ENCODE measurements around the gene PDE3B.
"Not testable (repeated sequence)": the region's sequence is repeated elsewhere in the genome, so short reads cannot be mapped to it uniquely, and the experiment has no call there.

Gene PDE3B

GRCh38 chr11:14645985-14646900 is 2.6 kb downstream of the PDE3B start:
- H3K27ac Mint-ChIP-seq, result no peak overlapping the region
- peaks cover 1% of the 10 kb centered on the region for H3K27me3 Mint-ChIP-seq
- peaks cover 18% of the 10 kb centered on the region for H3K4me1 Mint-ChIP-seq (ENCODE audit: low read depth)
- intact Hi-C loops (cut with micrococcal nuclease), result loop anchor here (2.0 kb wide), 1 partner anchor 109 kb away; no protein-coding TSS in a partner anchor
- H3K9me3 Mint-ChIP-seq, result no peaks in the 10 kb centered on the region
- H3K4me3 Mint-ChIP-seq, result no peak overlapping the region
- H3K36me3 Mint-ChIP-seq (ENCODE audit: low read depth), result peaks cover 10% of the 10 kb centered on the region

- Mint-ChIP-seq H3K4me1 (ENCODE audit: low read depth) (peaks cover 13% of the 10 kb centered on the region), H3K27me3 (no peaks in the 10 kb centered on the region), H3K4me3 (no peak overlapping the region), H3K27ac (no peak overlapping the region), H3K36me3 (ENCODE audit: low read depth) (no peaks in the 10 kb centered on the region), H3K9me3 (no peaks in the 10 kb centered on the region)
- intact Hi-C loops (cut with micrococcal nuclease), result no loop called here
Observed at GRCh38 chr11:14650064-14650463, 6.5 kb downstream of the PDE3B start.

DNA sequence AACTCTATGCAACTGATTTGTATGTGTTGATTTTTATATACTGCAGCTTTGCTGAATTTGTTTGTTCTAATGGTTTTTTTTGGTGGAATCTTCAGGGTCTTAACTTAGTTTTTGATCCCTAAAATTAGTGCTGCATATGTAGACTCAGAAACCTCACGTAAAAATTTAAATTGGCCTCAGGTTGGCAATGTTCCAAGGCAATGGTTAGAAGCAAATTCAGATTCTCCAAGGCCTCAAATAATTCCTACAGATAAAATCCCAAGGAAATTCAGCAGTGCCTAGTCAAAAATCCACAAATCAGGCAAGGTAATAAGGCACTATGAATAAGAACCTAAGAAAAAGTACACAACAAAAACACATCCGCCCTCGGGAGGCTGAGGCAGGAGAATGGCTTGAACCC is 9.5 kb downstream of the PDE3B start:
- Mint-ChIP-seq H3K4me3 (no peak overlapping the region), H3K27ac (no peak overlapping the region), H3K36me3 (ENCODE audit: low read depth) (no peaks in the 10 kb centered on the region), H3K4me1 (ENCODE audit: low read depth) (no peaks in the 10 kb centered on the region), H3K27me3 (no peaks in the 10 kb centered on the region), H3K9me3 (no peaks in the 10 kb centered on the region)
- intact Hi-C loops (cut with micrococcal nuclease), result no loop called here

DNA sequence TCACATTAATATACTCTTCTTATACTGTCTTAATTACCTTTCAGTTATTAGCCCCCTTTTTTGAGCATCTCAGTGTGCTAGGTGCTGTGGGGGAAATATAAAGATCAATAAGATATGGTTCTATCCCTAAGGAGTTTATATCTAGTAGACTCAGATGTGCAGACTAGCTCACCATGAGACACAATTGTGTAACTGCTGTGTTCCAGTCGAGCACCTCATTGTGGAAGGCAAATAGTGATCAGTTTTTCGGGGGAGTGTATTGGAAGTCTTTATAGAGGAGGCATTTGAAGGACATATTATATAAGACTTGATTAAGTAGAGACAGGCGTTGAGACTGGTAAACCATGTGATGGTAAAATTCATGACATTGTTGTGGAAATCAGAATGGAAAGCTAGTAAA is 11.8 kb downstream of the PDE3B start:
- intact Hi-C loops (cut with micrococcal nuclease), result no loop called here

DNA sequence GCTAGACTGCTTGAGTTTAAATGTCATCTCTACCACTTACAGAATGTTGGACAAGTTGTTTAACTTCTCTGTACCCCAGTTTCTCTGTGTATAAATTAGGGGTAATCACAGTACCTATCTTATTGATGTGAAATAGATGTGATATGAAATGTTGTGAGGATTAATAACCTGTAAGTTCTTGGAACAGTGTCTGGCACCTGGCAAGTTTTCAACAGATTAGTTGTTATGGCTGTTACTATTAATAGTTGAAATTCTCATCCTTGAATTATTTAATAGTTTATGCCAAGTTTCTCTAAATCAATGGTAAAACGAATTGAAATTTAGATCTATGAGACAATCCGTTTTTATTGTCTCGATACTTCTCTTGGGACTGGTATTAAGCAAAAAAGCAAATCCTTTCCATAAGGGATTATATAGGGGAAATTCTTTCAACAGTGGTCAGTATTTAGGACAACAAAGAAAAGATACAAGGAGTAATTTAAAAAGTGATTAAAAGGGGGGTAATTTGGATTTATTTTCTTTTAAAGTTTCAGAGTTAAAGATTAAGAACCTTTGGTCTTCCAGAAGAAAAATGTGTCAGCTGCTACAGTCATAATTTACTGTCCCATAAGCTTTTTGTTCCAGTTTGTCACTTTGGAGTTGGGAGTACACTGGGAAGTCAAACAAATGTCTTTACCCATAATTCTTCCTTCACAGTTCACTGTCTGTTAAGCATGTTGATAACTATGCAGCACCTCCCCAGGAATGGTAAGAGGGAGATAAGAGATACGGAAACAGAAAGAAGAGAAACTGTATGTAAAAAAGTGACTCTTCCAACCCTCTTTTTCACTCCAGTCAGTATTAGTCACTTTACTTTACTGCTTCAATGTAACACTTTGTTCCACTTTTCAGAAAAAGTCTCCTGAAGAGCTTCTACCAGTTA is 13.2 kb downstream of the PDE3B start:
- intact Hi-C loops (cut with micrococcal nuclease), result no loop called here
- Mint-ChIP-seq H3K9me3 (no peaks in the 10 kb centered on the region), H3K4me3 (no peak overlapping the region), H3K27ac (no peak overlapping the region), H3K36me3 (ENCODE audit: low read depth) (peaks cover 11% of the 10 kb centered on the region), H3K4me1 (ENCODE audit: low read depth) (no peaks in the 10 kb centered on the region), H3K27me3 (no peaks in the 10 kb centered on the region)

More for the DNA sequence above, 11.8 kb downstream of the PDE3B start:
- H3K27ac Mint-ChIP-seq, result no peak overlapping the region
- H3K4me3 Mint-ChIP-seq, result no peak overlapping the region
- no peaks in the 10 kb centered on the region for H3K9me3 Mint-ChIP-seq
- H3K27me3 Mint-ChIP-seq, result no peaks in the 10 kb centered on the region
- no peaks in the 10 kb centered on the region for H3K36me3 Mint-ChIP-seq (ENCODE audit: low read depth)
- no peaks in the 10 kb centered on the region for H3K4me1 Mint-ChIP-seq (ENCODE audit: low read depth)

DNA sequence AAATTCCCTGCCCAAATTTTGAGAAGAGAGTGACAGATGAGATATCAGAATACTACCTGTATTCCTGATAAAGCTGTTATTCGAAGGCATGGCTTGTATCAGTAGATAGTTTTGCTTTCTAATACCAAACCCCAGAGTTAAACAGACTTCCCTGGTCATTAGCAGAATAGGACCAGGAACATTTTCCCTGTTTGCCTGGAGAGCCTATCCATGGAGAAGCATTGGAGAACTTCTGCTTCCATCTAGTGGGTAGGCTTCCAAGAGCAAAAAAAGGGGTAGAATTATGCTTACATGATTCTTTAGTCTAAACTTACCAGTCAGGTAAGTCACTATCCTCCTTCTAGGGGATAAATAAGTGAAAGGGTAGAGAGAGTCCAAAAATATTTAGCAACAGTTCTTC is 14.2 kb downstream of the PDE3B start:
- Mint-ChIP-seq H3K36me3 (ENCODE audit: low read depth) (peaks cover 13% of the 10 kb centered on the region), H3K4me1 (ENCODE audit: low read depth) (no peaks in the 10 kb centered on the region)
- intact Hi-C loops (cut with micrococcal nuclease), result no loop called here

GRCh38 chr11:14664926-14665325 is 21.3 kb downstream of the PDE3B start:
- H3K4me1 Mint-ChIP-seq (ENCODE audit: low read depth); H3K27ac Mint-ChIP-seq; intact Hi-C loops (cut with micrococcal nuclease); H3K27me3 Mint-ChIP-seq; H3K4me3 Mint-ChIP-seq: not testable (repeated sequence)
- peaks cover 17% of the 10 kb centered on the region for H3K9me3 Mint-ChIP-seq
- peaks cover 13% of the 10 kb centered on the region for H3K36me3 Mint-ChIP-seq (ENCODE audit: low read depth)

More for the DNA sequence above, 14.2 kb downstream of the PDE3B start:
- Mint-ChIP-seq H3K9me3 (peaks cover 8% of the 10 kb centered on the region), H3K4me3 (no peak overlapping the region), H3K27me3 (no peaks in the 10 kb centered on the region), H3K27ac (no peak overlapping the region)

- intact Hi-C loops (cut with micrococcal nuclease); H3K27me3 Mint-ChIP-seq; H3K4me1 Mint-ChIP-seq (ENCODE audit: low read depth); H3K36me3 Mint-ChIP-seq (ENCODE audit: low read depth); H3K4me3 Mint-ChIP-seq; H3K27ac Mint-ChIP-seq: not testable (repeated sequence)
- H3K9me3 Mint-ChIP-seq, result peaks cover 14% of the 10 kb centered on the region
Observed at GRCh38 chr11:14667329-14667728, 23.7 kb downstream of the PDE3B start.

GRCh38 chr11:14668731-14669301 is 25.2 kb downstream of the PDE3B start:
- H3K4me1 Mint-ChIP-seq (ENCODE audit: low read depth), result peaks cover 4% of the 10 kb centered on the region
- H3K36me3 Mint-ChIP-seq (ENCODE audit: low read depth), result no peaks in the 10 kb centered on the region
- H3K9me3 Mint-ChIP-seq, result peaks cover 9% of the 10 kb centered on the region
- no peak overlapping the region for H3K4me3 Mint-ChIP-seq
- no peak overlapping the region for H3K27ac Mint-ChIP-seq
- no peaks in the 10 kb centered on the region for H3K27me3 Mint-ChIP-seq
- intact Hi-C loops (cut with micrococcal nuclease), result no loop called here

DNA sequence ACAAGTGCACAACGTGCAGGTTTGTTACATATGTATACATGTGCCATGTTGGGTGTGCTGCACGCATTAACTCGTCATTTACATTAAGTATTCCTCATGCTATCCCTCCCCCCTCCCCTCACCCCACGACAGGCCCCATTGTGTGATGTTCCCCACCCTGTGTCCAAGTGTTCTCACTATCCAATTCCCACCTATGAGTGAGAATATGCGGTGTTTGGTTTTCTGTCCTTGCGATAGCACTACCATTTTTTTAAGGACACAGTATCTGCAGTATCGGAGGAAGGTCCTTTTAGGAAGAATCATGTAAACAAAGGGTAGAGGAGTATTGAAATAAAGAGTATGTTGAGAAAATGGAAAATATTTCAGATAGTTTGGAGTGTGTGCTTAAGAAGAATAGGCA is 25.9 kb downstream of the PDE3B start:
- H3K27ac Mint-ChIP-seq, result no peak overlapping the region
- no peaks in the 10 kb centered on the region for H3K36me3 Mint-ChIP-seq (ENCODE audit: low read depth)
- no peaks in the 10 kb centered on the region for H3K27me3 Mint-ChIP-seq
- intact Hi-C loops (cut with micrococcal nuclease), result no loop called here
- peaks cover 2% of the 10 kb centered on the region for H3K9me3 Mint-ChIP-seq
- H3K4me1 Mint-ChIP-seq (ENCODE audit: low read depth), result peaks cover 11% of the 10 kb centered on the region
- H3K4me3 Mint-ChIP-seq, result no peak overlapping the region

DNA sequence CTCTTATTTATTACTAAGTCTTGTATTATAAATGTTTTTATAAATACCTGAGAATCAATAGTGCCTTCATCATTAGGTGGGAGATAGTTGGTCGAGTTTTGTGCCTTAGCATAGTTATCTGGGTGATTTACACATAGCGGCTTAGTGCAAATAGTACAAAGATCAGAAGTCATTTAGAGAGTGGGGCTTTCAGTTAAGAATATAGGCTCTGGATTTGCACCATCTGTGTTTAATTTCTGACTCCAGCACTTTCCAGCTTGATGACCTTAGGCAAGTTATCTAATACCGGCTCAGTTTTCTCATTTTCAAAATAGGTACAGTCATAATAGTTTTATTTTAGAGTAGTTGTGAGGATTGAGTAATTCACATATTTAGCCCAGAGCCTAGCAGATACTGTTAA is 26.4 kb downstream of the PDE3B start:
- intact Hi-C loops (cut with micrococcal nuclease), result no loop called here
- Mint-ChIP-seq H3K9me3 (no peaks in the 10 kb centered on the region), H3K36me3 (ENCODE audit: low read depth) (no peaks in the 10 kb centered on the region), H3K27me3 (no peaks in the 10 kb centered on the region), H3K4me1 (ENCODE audit: low read depth) (peaks cover 11% of the 10 kb centered on the region), H3K27ac (no peak overlapping the region), H3K4me3 (no peak overlapping the region)

DNA sequence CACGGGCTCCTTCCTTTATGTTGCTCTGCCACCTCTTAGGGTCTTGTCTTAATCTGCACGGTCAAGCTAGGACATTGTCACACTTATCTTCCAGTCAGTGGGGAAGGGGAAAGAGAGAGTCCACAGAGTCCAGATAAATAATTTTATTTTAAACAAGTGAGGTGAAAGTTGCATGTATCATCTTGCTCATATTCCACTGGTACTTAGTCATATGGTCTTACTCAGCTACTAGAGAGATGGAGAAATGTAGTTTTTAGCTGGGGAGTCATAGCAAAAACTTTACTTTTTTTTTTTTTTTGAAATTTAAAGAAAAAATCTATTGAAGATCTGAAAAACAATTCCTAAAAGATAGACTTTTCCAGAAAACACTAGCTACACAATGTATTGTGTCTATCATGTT is 29.0 kb downstream of the PDE3B start:
- no peaks in the 10 kb centered on the region for H3K9me3 Mint-ChIP-seq
- H3K27me3 Mint-ChIP-seq, result no peaks in the 10 kb centered on the region
- no peak overlapping the region for H3K4me3 Mint-ChIP-seq
- H3K4me1 Mint-ChIP-seq (ENCODE audit: low read depth), result peaks cover 11% of the 10 kb centered on the region
- intact Hi-C loops (cut with micrococcal nuclease), result no loop called here
- H3K27ac Mint-ChIP-seq, result no peak overlapping the region
- H3K36me3 Mint-ChIP-seq (ENCODE audit: low read depth), result no peaks in the 10 kb centered on the region

DNA sequence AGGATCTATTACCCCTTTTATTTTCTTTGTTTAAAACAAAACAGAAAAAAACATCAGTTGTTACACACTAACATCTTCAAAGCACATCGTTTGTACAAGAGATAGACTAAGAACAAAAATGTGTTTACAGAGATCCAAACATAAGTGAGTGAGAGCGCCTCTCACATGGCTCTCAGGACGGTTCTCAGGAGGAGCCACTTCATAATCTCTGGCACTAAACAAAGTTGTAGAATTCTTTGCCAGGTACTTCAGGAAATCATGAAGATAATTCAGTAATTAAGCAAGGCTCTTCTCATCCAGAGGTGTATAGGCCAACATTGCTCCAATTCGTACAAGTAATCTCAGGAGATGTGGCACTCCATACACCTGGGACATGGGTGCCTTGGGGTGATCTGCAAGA is 29.8 kb downstream of the PDE3B start:
- Mint-ChIP-seq H3K9me3 (no peaks in the 10 kb centered on the region), H3K36me3 (ENCODE audit: low read depth) (no peaks in the 10 kb centered on the region), H3K27ac (no peak overlapping the region), H3K4me1 (ENCODE audit: low read depth) (peaks cover 11% of the 10 kb centered on the region), H3K4me3 (no peak overlapping the region), H3K27me3 (no peaks in the 10 kb centered on the region)
- intact Hi-C loops (cut with micrococcal nuclease), result no loop called here

Measured in dendritic cell treated with granulocyte-macrophage colony-stimulating factor and Interleukin-4, amounts not matched to agents 40 ng/mL and 50 ng/mL, for 4 days (primary cell).